Activated CD8-positive, alpha-beta memory T cell treated with anti-CD3 and anti-CD28 coated beads, Interleukin-2, amount 50 U/mL, for 24 hours (primary cell): ENCODE measurements around the gene CACNA1B.

Experiments
- DNase-seq: peaks from one replicate; pipeline ENCODE4 v3.0.0-alpha.2; 2020; ENCODE audit errors: extremely low read depth

CACNA1B gene

DNA sequence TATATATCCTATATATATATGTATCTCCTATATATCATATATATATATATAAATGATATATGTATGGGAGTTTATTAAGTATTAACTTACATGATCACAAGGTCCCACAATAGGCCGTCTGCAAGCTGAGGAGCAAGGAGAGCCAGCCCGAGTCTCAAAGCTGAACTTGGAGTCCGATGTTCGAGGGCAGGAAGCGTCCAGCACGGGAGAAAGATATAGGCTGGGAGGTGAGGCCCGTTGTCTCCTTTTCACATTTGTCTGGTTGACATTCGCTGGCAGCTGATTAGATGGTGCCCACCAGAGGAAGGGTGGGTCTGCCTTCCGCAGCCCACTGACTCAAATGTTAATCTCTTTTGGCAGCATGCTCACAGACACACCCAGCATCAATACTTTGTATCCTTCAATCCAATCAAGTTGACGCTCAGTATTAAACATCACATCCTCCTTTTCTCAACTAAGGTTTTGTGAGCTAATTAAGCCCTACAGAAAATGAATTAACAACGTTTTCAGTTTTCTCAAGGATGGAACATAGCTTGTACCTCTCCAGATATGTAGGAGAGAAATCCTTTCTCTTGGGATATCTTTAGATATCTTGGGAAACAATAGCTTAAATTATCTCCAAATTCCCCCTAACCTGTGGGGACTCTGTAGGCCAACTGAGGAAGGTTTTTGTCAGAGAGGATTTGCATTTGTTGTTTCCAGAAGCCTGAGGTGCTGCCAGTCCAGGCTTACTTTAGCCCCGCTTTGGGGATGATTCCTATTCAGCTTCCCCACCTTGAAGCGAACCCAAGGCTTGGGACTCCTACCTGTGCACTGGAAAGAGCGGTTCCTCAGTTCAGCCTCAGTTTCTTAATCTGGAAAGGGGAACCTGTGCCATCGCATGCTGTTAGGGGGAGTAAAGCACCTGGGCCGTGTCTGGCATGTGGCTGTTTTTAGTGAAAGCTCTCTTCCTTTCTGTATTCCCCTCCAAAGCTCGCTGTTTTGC, 163.2 kb downstream of the CACNA1B start:
- no peak for DNase-seq

DNA sequence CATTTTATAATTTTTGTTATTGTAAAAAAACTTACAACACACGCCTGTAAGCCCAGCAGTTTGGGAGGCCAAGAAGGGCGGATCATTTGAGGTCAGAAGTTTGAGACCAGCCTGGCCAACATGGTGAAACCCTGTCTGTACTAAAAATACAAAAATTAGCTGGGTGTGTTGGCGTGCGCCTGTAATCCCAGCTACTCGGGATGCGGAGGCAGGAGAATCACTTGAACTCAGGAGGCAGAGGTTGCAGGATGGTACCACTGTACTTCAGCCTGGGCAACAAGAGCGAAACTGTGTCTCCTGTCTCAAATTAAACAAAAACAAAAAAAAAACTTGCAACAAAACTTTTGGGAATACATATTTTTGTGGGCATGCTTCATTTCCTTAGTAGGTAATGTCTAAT, 164.6 kb downstream of the CACNA1B start:
- DNase-seq: no peak

- no peak for DNase-seq
Observed at GRCh38 chr9:138042640-138043039, 165.1 kb downstream of the CACNA1B start.

GRCh38 chr9:138043061-138043410, 165.5 kb downstream of the CACNA1B start:
- DNase-seq: no peak

GRCh38 chr9:138043411-138044345, 166.1 kb downstream of the CACNA1B start:
- no peak for DNase-seq

DNA sequence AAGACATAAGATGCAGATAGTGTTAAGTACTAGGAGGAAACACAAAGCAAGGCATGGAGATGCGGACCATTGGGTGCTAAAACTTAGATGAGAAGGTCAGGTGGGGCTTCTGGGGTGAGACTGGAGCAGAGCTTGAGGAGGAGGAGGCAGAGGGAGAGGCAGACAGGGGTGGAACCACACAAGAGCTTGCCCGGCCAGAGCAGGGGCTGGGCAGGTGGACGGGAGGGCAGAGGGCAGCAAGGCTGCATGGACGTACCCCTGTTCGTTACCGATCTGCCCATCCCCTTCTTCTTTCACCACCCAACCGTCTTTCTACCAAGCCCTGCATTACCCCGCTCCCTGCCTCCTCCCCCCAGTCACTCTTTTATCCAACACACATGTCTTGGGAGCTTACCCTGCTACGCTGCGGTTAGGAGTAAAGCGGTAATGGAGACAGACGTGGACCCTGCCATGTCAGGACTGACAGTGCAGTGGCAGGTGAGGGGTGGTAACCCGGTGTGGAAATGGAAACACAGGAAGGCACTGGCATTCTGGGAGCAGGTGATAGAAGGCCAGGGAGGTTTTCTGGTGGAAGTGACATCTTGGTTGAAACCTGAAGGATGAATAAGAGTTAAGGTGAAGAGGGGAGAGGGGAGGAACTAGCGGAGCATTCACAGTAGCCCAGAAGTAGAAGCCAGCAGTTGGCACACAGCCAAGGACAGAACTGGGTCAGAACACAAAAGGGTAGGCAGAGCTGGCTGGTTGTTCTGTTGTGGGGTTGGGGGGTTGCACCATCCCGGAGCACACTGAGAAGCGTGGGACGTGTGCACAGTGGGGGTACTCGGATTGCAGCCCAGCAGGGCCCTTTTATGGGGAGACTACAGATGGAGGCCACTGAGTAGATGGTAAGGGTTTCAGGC, 167.2 kb downstream of the CACNA1B start:
- DNase-seq: no peak

GRCh38 chr9:138045541-138046490, 168.2 kb downstream of the CACNA1B start:
- DNase-seq: no peak

- DNase-seq: no peak
Observed at GRCh38 chr9:138046641-138047301, 169.2 kb downstream of the CACNA1B start.

DNA sequence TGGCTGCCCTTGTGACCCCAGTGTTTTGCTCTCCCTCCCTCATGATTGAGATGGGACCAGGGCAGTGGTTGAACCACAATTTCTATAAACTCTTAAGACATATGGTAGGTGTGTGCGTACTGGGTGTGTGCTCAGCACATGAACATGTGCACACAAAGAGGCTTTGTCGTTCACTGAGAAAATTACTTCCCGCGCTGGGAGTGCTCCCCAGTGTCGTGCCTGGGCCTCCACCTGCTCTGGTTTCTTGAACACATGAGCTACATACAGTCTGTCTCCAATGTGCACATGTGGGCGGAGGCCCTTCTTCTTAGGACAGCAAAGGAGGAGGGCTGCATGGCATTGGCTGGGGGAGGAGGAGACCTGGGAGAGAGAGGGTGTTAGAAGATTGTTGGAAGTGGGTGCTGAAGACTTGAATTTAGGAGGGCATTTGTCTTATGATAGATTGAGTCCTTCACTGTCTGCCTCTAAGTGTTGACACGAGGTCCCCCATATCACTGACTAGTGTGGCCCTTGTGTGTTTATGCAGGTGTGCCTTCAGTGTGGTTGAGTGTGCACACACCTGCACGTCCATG, 170.0 kb downstream of the CACNA1B start:
- no peak for DNase-seq

DNA sequence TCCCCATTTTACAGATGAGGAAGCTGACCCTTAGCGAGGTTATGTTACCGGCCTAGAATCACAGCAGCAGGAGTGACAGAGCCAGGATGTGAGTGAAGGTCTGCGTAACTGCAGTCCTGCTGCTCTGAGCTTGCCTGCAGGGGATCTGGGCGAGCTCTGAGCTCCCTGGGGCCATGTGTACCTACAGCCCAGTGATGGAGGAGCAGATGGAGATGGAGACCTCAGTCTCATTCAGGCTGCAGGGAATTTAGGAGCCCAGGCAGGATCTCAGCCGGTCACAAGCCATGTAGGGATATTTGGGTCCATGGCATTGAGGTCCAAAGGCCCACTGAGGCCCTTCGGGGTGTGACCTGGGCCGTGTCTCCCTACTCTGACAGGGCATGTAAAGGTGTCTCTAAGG, 170.6 kb downstream of the CACNA1B start:
- no peak for DNase-seq

- DNase-seq: no peak
Observed at GRCh38 chr9:138049085-138049778, 171.7 kb downstream of the CACNA1B start.

- DNase-seq: no peak
Observed at GRCh38 chr9:138049779-138050471, 172.3 kb downstream of the CACNA1B start.

DNA sequence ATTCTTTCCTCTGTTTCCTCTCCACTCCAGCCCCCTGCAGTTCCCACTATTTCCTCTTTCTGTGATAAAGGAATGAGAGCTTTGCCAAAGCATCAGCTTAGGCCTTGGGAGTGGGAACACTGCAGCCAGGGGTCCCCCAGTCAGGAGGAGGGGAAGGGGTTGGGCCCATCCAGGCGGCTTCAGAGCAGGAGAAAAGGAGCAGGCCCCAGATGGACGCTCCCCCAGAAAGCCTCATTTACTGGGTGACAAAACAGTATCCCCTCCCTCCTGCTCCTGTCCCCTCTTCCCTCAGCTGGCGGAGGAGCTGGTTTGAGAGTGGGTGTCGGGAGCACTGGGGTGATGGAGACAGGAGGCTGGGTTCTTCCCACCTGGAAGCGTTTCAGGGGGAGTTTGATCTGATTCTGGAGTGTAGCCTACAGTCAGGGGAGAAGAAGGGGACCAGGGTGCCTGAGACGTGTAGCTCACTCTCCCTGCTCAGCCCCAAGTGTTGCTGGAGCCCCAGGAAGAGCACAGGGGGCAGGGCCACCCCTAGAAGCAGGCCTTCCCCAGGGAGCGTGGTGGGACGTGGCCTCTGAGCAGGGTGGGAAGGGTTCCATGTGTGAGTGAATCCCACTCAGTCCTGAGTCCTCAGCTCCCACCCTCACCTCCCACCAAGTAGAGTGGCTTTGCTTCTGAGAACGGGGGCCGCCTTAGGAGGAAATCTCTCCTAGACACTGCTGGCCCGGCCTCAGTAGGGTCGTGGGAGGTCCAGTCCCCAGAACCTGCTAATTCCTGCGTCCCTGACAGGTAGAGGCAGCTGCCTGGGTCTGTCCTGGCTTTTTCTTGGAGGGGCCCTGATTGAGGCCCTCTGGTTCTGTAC, 173.1 kb downstream of the CACNA1B start:
- no peak for DNase-seq

DNA sequence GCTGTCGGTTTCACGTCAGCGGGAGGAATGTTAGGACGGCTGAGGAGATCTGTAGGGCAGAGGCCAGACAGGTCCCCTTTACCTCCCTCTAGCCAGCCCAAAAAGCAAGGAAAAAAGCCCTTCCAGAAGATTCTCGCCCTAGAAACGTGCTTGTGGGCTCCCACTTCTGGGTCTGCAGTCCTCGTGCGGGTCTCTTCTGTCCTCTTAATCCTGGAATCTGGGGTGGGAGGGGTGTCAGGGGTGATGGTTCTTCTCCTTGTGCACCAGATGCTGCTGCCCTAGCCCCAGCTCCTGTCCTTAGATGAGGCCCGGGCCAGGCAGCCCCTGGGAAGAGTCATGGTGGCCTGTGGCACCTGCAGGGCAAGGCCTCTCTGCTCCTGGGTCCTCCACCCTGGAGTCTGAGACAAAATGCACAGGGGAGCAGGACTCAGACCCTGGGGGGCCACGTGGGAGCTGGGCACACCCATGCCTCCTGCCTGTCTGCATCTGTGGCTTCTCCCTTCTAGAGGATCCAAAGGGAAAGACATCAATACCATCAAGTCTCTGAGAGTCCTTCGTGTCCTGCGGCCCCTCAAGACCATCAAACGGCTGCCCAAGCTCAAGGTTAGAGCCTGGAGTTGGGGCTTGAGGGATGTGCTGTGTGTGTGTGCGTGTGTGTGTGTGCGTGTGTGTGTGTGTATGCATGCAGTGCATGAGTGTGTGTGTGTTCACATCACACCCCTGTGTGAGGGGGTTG, 174.2 kb downstream of the CACNA1B start:
- no peak for DNase-seq

GRCh38 chr9:138052322-138052615, 174.7 kb downstream of the CACNA1B start:
- no peak for DNase-seq

GRCh38 chr9:138052635-138053320, 175.2 kb downstream of the CACNA1B start:
- no peak for DNase-seq
